D721Med (cell line): ENCODE results near the gene PRCP.

ENCODE experiments used
- DNase-seq: peaks from one replicate; pipeline ENCODE4 v3.0.0; 2011; ENCODE audit warnings: low spot score; ENCODE audit not compliant: insufficient read length
- FAIRE-seq: peaks from 2 replicates; lab custom pipeline; 2011; peaks lifted over from hg19 to GRCh38; lab: Jason Lieb, UNC
- CTCF ChIP-seq: IDR thresholded peaks from 2 replicates; pipeline ENCODE4 v1.5.1; 2012; ENCODE audit warnings: mild to moderate bottlenecking, control low read depth; ENCODE audit not compliant: insufficient read depth; ENCODE audit errors: missing control alignments

PRCP gene

GRCh38 chr11:82899186-82899820, 927 bp downstream of the PRCP start:
- FAIRE-seq, result no peak
- DNase-seq, result no peak
- no peak for TF ChIP-seq CTCF

GRCh38 chr11:82898241-82898640, 2.0 kb downstream of the PRCP start:
- no peak for FAIRE-seq
- TF ChIP-seq CTCF, result no peak

GRCh38 chr11:82896183-82896582, 4.0 kb downstream of the PRCP start:
- DNase-seq, result no peak
- no peak for TF ChIP-seq CTCF
- FAIRE-seq, result no peak

More at GRCh38 chr11:82898241-82898640, 2.0 kb downstream of the PRCP start:
- DNase-seq, result no peak

- no peak for TF ChIP-seq CTCF
- no peak for DNase-seq
- no peak for FAIRE-seq
Observed at GRCh38 chr11:82895437-82896091, 4.7 kb downstream of the PRCP start.

- FAIRE-seq, result no peak
- DNase-seq, result no peak
- no peak for TF ChIP-seq CTCF
Observed at GRCh38 chr11:82892611-82893169, 7.5 kb downstream of the PRCP start.

- no peak for TF ChIP-seq CTCF
- FAIRE-seq (no peak), DNase-seq (no peak)
Observed at GRCh38 chr11:82890936-82891335, 9.3 kb downstream of the PRCP start.

- DNase-seq (no peak), FAIRE-seq (no peak)
- TF ChIP-seq CTCF, result no peak
Observed at GRCh38 chr11:82890002-82890341, 10.3 kb downstream of the PRCP start.
